Glutamatergic neuron (in vitro differentiated cells): ENCODE measurements around the gene TCEAL6. TPM values are rescaled to one million over a fixed set of nuclear protein-coding genes. Genes with fewer than 3 reads are reported as not detected.
"Not testable (repeated sequence)": the region's sequence is repeated elsewhere in the genome, so short reads cannot be mapped to it uniquely, and the experiment has no call there.

Experiments
- DNase-seq: peaks from one replicate; pipeline ENCODE4 v3.0.0; 2022
- H3K27ac Mint-ChIP-seq: one replicate; pipeline ENCODE4 v1.8.0; 2020; ENCODE audit warnings: mild to moderate bottlenecking, mixed read lengths, inconsistent platforms; ENCODE audit not compliant: unreplicated experiment
- H3K27me3 Mint-ChIP-seq: one replicate; pipeline ENCODE4 v1.8.0; 2020; ENCODE audit warnings: mild to moderate bottlenecking, moderate library complexity, mixed read lengths, inconsistent platforms; ENCODE audit not compliant: unreplicated experiment
- H3K36me3 Mint-ChIP-seq: one replicate; pipeline ENCODE4 v1.8.0; 2020; ENCODE audit warnings: mild to moderate bottlenecking, mixed read lengths, inconsistent platforms; ENCODE audit not compliant: unreplicated experiment
- H3K4me1 Mint-ChIP-seq: one replicate; pipeline ENCODE4 v1.8.0; 2020; ENCODE audit warnings: mild to moderate bottlenecking, low read depth, mixed read lengths, inconsistent platforms; ENCODE audit not compliant: unreplicated experiment
- H3K4me3 Mint-ChIP-seq: one replicate; pipeline ENCODE4 v1.8.0; 2020; ENCODE audit warnings: mild to moderate bottlenecking, mixed read lengths, inconsistent platforms; ENCODE audit not compliant: unreplicated experiment
- H3K9me3 Mint-ChIP-seq: one replicate; pipeline ENCODE4 v1.8.0; 2020; ENCODE audit warnings: mild to moderate bottlenecking, moderate library complexity, mixed read lengths, inconsistent platforms; ENCODE audit not compliant: unreplicated experiment
- long read RNA-seq: library from polyadenylated mRNA; unstranded; transcript quantifications from one replicate; pipeline ENCODE4 v2.0.0, GENCODE V29; 2020; ENCODE audit not compliant: unreplicated experiment
- total RNA-seq: library from RNA; stranded (reverse); fragmentation: NEBNext Ultra II Directional; extraction: Animal tissue kit (Norgen Biotek cat#: 25700); gene quantifications from one replicate; pipeline ENCODE4 v1.2.1, GENCODE V29; 2021; ENCODE audit not compliant: unreplicated experiment
- TF ChIP-seq, protein P1 (sequence below): fragments of 200-600 bp; sonication (generic); IDR thresholded peaks from one replicate; pipeline ENCODE4 v1.5.0; 2021; ENCODE audit not compliant: partially characterized antibody, unreplicated experiment

The TCEAL6 gene
- total RNA-seq: not detected
- long read RNA-seq: 0 reads

DNA sequence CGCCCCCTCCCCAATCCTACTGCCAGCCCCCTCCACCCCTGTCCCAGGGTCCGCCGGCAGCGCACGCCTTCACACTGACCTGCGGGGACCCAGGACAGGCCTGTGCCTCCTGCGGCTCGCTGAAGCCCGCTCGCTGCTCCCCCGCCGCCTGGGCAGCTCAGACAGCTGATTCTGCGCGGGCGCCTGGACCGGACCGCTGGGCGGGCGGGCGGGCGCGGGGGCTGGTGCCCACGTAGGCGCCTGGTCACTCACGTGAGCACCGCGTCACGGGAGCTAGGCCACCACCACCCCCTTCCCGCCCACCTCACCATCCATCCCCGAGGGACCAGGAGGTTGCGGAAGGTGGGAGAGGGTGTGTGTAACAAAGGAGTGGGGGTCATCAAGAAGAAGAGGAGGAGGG is at the start of gene TCEAL6:
Gene TCEAL6, minus strand, starts transcription at position 208 of the 400 bp plus-strand sequence.
- H3K9me3 Mint-ChIP-seq, DNase-seq, H3K27me3 Mint-ChIP-seq, H3K27ac Mint-ChIP-seq, H3K4me1 Mint-ChIP-seq, H3K36me3 Mint-ChIP-seq: not testable (repeated sequence)
- H3K4me3 Mint-ChIP-seq: peak within 1 kb of the TSS; percentile 77

DNA sequence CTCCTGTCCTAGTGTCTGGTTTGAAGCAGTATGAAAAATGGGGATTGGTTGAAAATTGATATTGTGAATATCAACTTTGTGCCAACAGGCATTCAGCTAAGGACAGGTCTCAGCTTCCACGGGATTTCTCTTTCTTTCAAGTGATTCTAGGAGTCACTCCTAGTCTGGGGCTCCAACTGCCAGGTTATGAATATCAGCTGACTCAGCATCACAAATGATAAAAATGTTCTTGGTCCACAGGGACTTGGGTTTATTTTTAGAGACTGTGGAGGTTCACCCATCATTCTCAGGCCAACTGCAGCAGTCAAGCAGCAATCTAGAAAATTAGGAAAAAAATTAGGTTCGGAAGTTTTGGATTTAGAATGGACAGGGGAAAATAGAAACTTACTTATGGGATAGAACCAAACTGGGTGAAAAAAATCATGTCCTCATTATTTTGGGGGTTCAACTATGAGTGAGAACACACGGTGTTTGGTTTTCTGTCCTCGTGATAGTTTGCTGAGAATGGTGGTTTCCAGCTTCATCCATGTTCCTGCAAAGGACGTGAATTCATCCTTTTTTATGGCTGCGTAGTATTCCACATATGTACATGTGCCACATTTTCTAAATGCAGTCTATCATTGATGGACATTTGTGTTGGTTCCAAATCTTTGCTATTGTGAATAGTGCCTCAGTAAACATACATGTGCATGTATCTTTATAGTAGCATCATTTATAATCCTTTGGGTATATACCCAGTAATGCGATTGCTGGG is 43.9 kb upstream of the TCEAL6 start:
- H3K9me3 Mint-ChIP-seq: peaks cover 3% of the 10 kb centered on the region
- no peak overlapping the region for H3K4me3 Mint-ChIP-seq
- DNase-seq: no peak
- no peaks in the 10 kb centered on the region for H3K27me3 Mint-ChIP-seq
- TF ChIP-seq, protein P1, sequence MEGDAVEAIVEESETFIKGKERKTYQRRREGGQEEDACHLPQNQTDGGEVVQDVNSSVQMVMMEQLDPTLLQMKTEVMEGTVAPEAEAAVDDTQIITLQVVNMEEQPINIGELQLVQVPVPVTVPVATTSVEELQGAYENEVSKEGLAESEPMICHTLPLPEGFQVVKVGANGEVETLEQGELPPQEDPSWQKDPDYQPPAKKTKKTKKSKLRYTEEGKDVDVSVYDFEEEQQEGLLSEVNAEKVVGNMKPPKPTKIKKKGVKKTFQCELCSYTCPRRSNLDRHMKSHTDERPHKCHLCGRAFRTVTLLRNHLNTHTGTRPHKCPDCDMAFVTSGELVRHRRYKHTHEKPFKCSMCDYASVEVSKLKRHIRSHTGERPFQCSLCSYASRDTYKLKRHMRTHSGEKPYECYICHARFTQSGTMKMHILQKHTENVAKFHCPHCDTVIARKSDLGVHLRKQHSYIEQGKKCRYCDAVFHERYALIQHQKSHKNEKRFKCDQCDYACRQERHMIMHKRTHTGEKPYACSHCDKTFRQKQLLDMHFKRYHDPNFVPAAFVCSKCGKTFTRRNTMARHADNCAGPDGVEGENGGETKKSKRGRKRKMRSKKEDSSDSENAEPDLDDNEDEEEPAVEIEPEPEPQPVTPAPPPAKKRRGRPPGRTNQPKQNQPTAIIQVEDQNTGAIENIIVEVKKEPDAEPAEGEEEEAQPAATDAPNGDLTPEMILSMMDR: no peak
- no peak overlapping the region for H3K27ac Mint-ChIP-seq
- H3K36me3 Mint-ChIP-seq: no peaks in the 10 kb centered on the region
- H3K4me1 Mint-ChIP-seq: no peaks in the 10 kb centered on the region

DNA sequence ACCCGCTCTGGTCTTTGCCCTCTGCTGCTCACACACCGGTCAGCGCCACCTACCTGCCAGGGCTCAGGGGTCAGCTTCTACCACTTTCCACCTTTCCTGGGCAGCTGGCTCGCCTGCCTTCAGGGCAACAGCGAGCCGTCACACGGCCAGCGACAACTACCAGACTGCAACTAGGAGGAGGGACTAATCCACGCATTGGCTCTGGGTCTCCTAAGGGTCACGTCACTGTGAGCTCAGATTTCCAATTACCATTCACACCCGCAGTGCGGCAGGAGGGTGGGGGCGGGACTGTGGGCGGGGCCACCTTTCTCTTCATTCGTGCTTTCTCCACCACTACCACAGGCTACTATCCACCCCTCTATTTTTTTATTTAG is 13.5 kb upstream of the TCEAL6 start, which contains the start of gene BEX5:
Gene BEX5, minus strand, starts transcription at position 172 of the 374 bp plus-strand sequence. CDS start 1,712 bp downstream, outside the sequence.
- peak; percentile 54 for DNase-seq
- no peaks in the 10 kb centered on the region for H3K27me3 Mint-ChIP-seq
- H3K4me3 Mint-ChIP-seq: peak within 1 kb of the TSS; percentile 98
- peak within 1 kb of the TSS; percentile 17 for H3K27ac Mint-ChIP-seq
- H3K36me3 Mint-ChIP-seq: no peaks in the 10 kb centered on the region
- H3K4me1 Mint-ChIP-seq: no peaks in the 10 kb centered on the region
- no peaks in the 10 kb centered on the region for H3K9me3 Mint-ChIP-seq
- TF ChIP-seq, protein P1: no peak

DNA sequence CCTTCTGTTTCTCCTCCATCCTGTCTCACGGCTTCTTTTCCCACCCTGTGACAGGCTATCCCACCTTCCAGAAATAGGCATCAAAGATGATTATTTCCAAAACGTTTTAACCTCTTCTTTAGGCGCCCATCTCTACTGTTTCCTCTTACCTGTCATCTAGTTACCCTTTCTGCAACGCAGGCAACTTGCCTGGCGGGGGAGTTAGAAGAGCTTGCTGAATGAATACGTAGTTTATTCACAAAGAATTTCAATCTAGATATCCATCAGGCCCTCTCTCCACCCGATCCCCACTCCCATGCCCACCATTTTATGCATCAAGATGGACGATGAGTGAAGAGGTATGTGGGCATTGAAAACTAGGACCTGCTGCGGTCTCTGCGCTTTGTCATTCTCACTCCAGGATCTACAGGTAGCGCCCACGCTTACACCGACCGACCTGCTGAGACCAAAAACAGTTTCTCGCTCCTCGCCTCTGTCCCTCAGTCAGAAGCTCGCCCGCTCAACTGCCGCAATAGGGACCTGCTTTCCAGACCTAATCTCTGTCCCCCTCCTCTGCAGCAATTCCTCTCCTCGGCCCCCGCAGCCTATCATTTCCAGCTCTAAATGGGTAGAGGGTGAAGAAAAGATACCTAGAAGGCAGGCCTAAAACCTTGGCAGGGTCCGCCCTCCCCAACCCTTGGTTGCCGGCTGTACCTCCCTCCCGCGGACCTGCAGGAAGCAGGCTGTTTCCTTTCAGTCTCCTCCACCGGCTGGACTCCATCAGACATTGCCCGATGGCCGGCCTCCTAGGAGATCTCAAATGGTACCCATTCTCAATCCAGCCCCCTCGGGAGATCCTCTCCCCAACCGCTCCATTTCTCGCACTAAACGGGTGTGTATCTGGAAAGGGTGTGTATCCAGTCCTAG is 12.9 kb upstream of the TCEAL6 start:
- Mint-ChIP-seq H3K9me3 (no peaks in the 10 kb centered on the region), H3K27me3 (no peaks in the 10 kb centered on the region), H3K27ac (peak overlapping the region; percentile 17)

DNA sequence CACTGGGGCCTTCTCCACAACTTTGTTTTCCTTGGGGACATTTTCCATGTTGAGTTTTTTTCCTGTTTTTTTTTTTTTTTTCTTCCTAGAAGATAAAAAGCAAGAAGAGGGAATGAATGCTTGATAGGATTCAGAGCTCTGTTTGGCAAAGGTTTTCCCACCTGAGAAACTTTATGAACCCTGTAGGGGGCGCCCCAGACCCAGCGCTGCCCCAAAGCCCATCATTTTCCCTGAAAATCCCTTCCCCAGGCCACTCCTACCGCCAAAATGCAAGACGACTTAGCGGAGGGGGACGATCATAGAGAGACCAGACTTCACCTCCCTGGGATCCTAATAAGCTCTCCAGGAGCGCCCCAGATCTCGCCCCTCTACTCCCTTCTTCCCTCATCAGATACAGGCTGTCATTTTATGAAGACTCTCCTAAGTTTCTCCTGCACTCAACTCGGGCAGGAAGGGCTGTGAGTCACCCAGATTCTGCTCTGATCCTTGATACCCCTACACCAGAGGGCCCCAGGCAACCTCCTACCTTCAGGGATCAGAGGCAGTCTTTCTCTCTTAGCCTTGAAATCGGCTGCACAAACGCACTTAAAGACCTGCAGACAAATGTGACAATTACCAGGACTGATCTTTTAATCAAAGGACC is 12.1 kb upstream of the TCEAL6 start:
- Mint-ChIP-seq H3K36me3 (no peaks in the 10 kb centered on the region), H3K27ac (no peak overlapping the region), H3K4me1 (no peaks in the 10 kb centered on the region), H3K9me3 (no peaks in the 10 kb centered on the region), H3K4me3 (peak overlapping the region; percentile 98), H3K27me3 (no peaks in the 10 kb centered on the region)
- peak; percentile 42 for DNase-seq
- TF ChIP-seq, protein P1: peak; percentile 51

More for the DNA sequence above, 12.9 kb upstream of the TCEAL6 start:
- peak; percentile 27 for DNase-seq
- no peaks in the 10 kb centered on the region for H3K4me1 Mint-ChIP-seq
- peak overlapping the region; percentile 98 for H3K4me3 Mint-ChIP-seq
- no peaks in the 10 kb centered on the region for H3K36me3 Mint-ChIP-seq
- TF ChIP-seq, protein P1: no peak

DNA sequence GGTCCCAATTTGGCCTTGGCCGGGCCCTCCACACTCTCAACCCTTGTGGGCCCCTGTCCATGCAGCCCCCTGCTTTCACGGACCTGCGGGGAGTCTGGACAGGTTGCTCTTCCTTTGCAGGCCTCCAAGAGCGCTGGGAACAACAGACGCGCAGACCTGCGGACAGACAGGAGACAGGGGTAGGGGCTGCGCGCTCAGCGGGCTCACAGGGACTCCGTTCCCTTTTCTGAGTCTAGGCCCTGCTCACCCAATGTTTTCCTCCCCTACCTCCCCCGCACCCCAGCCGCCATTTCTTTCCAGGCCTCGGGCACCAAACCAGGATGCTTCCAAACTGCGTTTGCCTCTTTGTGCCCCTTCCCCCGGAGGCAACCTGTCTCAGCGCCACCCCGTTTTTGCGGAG is 650 bp downstream of the TCEAL6 start:
- H3K4me3 Mint-ChIP-seq, H3K36me3 Mint-ChIP-seq, H3K27ac Mint-ChIP-seq, H3K9me3 Mint-ChIP-seq, H3K27me3 Mint-ChIP-seq, DNase-seq, H3K4me1 Mint-ChIP-seq: not testable (repeated sequence)

DNA sequence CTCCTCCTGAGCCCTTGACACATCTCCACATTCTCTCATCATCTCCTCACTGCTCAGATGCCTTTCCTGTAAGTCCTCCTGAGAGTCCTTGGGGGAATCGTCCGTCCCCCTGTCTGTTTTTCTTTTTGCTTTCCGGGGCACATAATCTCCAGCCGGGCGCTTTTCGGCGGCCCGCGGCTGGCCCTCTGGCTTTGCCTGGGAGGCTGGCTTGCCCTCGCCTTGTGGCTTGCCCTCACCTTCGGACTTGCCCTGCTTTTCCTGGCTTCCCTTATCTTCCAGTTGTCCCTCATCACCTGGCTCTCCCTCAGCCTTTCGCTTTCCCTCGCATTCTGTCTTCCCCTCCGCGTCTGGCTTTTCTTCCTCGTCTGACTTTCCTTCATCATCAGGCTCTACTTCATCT is 1.4 kb downstream of the TCEAL6 start:
- not testable (repeated sequence) for H3K4me1 Mint-ChIP-seq, H3K4me3 Mint-ChIP-seq, H3K27ac Mint-ChIP-seq, H3K36me3 Mint-ChIP-seq, DNase-seq, H3K27me3 Mint-ChIP-seq, H3K9me3 Mint-ChIP-seq
